IMR-90 (cell line): Measurements from ENCODE around the gene CKAP2L. TPM values are rescaled to one million over a fixed set of nuclear protein-coding genes. Genes with fewer than 3 reads are reported as not detected.

Experiments used
- ATAC-seq: fragments of 200-7000 bp; cut with Tn5 transposase; 2 replicates; pipeline ENCODE4 v1.9.1; 2020; ENCODE audit warnings: low read depth, mild to moderate bottlenecking, moderate library complexity
- BruUV-seq: library from RNA; stranded (reverse); fragments of 400-500 nt; replicated peaks from 2 replicates; lab custom pipeline; 2021; lab: Mats Ljungman, UMichigan
- CTCF ChIA-PET: fragments of 300-600 bp; formaldehyde crosslinking; extraction: SDS; loops from one replicate; lab custom pipeline; 2021; ENCODE audit warnings: antibody characterized with exemption; lab: Yijun Ruan, JAX
- POLR2A ChIA-PET: fragments of 300-600 bp; sonication (Branson Sonifier 250); formaldehyde crosslinking; loops from one replicate; lab custom pipeline; 2022; ENCODE audit warnings: antibody characterized with exemption; ENCODE audit not compliant: unreplicated experiment; lab: Charles Lee
- DNase-seq: peaks from one replicate; pipeline ENCODE4 v3.0.0; 2013
- H2AFZ ChIP-seq: replicated peaks from 2 replicates; pipeline ENCODE3; 2013; ENCODE audit warnings: low read length, mild to moderate bottlenecking; ENCODE audit not compliant: poor library complexity
- H2AK5ac ChIP-seq: 2 replicates; pipeline ENCODE4 v1.6.1; 2013; ENCODE audit warnings: low read depth, low read length, inconsistent platforms
- H2AK9ac ChIP-seq: replicated peaks from 2 replicates; pipeline ENCODE3; 2013; ENCODE audit warnings: mild to moderate bottlenecking, low read depth, low read length, moderate library complexity; ENCODE audit not compliant: poor library complexity
- H2BK120ac ChIP-seq: 2 replicates; pipeline ENCODE4 v1.6.1; 2013; ENCODE audit warnings: low read depth, low read length, inconsistent platforms
- H2BK15ac ChIP-seq: 3 replicates; pipeline ENCODE4 v1.6.1; 2013; ENCODE audit warnings: low read depth, low read length, inconsistent platforms
- H2BK20ac ChIP-seq: 2 replicates; pipeline ENCODE4 v1.6.1; 2013; ENCODE audit warnings: low read depth, mild to moderate bottlenecking, inconsistent platforms, low read length, moderate library complexity
- H2BK5ac ChIP-seq: 2 replicates; pipeline ENCODE4 v1.6.1; 2013; ENCODE audit warnings: mild to moderate bottlenecking, low read depth, low read length, inconsistent platforms; ENCODE audit not compliant: poor library complexity, severe bottlenecking
- H3K14ac ChIP-seq: replicated peaks from 2 replicates; pipeline ENCODE4 v1.6.1; 2013; ENCODE audit warnings: low read depth, low read length, inconsistent platforms
- H3K18ac ChIP-seq: 2 replicates; pipeline ENCODE4 v1.6.1; 2013; ENCODE audit warnings: low read depth, low read length, control low read depth
- H3K23ac ChIP-seq: 2 replicates; pipeline ENCODE4 v1.6.1; 2013; ENCODE audit warnings: low read depth, low read length, inconsistent platforms
- H3K27ac ChIP-seq: 2 replicates; pipeline ENCODE4 v1.5.1; 2013; ENCODE audit warnings: mild to moderate bottlenecking, control low read depth, low read length; ENCODE audit not compliant: insufficient read depth
- H3K27me3 ChIP-seq: 2 replicates; pipeline ENCODE4 v1.6.1; 2013; ENCODE audit warnings: low read length; ENCODE audit not compliant: control insufficient read depth, insufficient read depth
- H3K36me3 ChIP-seq: 2 replicates; pipeline ENCODE4 v1.6.1; 2013; ENCODE audit warnings: low read length, mixed read lengths; ENCODE audit not compliant: control insufficient read depth, insufficient read depth
- H3K4ac ChIP-seq: 2 replicates; pipeline ENCODE4 v1.6.1; 2013; ENCODE audit warnings: low read depth, low read length, inconsistent platforms
- H3K4me1 ChIP-seq: 2 replicates; pipeline ENCODE4 v1.6.1; 2013; ENCODE audit warnings: low read length, mixed read lengths; ENCODE audit not compliant: control insufficient read depth, insufficient read depth
- H3K4me2 ChIP-seq: 2 replicates; pipeline ENCODE4 v1.6.1; 2013; ENCODE audit warnings: low read depth, mild to moderate bottlenecking, control low read depth, low read length, moderate library complexity
- H3K4me3 ChIP-seq: 2 replicates; pipeline ENCODE4 v1.5.1; 2013; ENCODE audit warnings: low read depth, mild to moderate bottlenecking, control low read depth, low read length, moderate library complexity; ENCODE audit not compliant: insufficient read depth
- H3K56ac ChIP-seq: 2 replicates; pipeline ENCODE4 v1.6.1; 2013; ENCODE audit warnings: low read length, inconsistent platforms; ENCODE audit not compliant: insufficient read depth; ENCODE audit errors: extremely low read depth
- H3K79me1 ChIP-seq, 2 experiments: 2 replicates each; pipeline ENCODE4 v1.6.1; 2013; ENCODE audit warnings: low read length in 2 of 2, inconsistent platforms in 1 of 2, low read depth in 1 of 2
- H3K9ac ChIP-seq: 2 replicates; pipeline ENCODE4 v1.6.1; 2013; ENCODE audit warnings: low read depth, low read length, control low read depth
- H3K9me1 ChIP-seq: 2 replicates; pipeline ENCODE4 v1.6.1; 2013; ENCODE audit warnings: low read length, inconsistent platforms; ENCODE audit not compliant: insufficient read depth
- H3K9me3 ChIP-seq: 2 replicates; pipeline ENCODE4 v1.6.1; 2013; ENCODE audit warnings: low read length; ENCODE audit not compliant: control insufficient read depth, insufficient read depth
- H4K20me1 ChIP-seq: 2 replicates; pipeline ENCODE4 v1.6.1; 2013; ENCODE audit warnings: low read length, inconsistent platforms; ENCODE audit not compliant: insufficient read depth
- H4K5ac ChIP-seq: 2 replicates; pipeline ENCODE4 v1.6.1; 2013; ENCODE audit warnings: mild to moderate bottlenecking, low read depth, low read length, control low read depth
- H4K8ac ChIP-seq, 2 experiments: 2 replicates each; pipeline ENCODE4 v1.6.1; 2013; ENCODE audit warnings: low read depth in 2 of 2, low read length in 2 of 2, control low read depth in 1 of 2, inconsistent platforms in 1 of 2
- H4K91ac ChIP-seq: 2 replicates; pipeline ENCODE4 v1.6.1; 2013; ENCODE audit warnings: low read depth, low read length, inconsistent platforms; ENCODE audit not compliant: insufficient read depth
- FOS ChIP-seq: fragments of 150-350 bp; IDR thresholded peaks from 2 replicates; pipeline ENCODE4 v1.6.1; 2016; ENCODE audit warnings: low read depth, low read length
- MAFK ChIP-seq: IDR thresholded peaks from 2 replicates; pipeline ENCODE4 v1.6.1; 2012; ENCODE audit warnings: low read depth, low read length, improper control_type of control experiment
- SMC3 ChIP-seq: fragments of 150-350 bp; IDR thresholded peaks from 2 replicates; pipeline ENCODE4 v1.6.1; 2016; ENCODE audit warnings: low read depth, mild to moderate bottlenecking, antibody characterized with exemption, low read length, moderate library complexity
- USF2 ChIP-seq: fragments of 150-350 bp; IDR thresholded peaks from 2 replicates; pipeline ENCODE4 v1.6.1; 2017; ENCODE audit warnings: mild to moderate bottlenecking, antibody characterized with exemption, low read length, low read depth
- WGBS, 2 experiments: methylation state at CpG; one replicate each; pipeline versions ENCODE4 v1.1.5 to v1.1.7; 2013; ENCODE audit warnings: missing lambda C conversion rate in 2 of 2; ENCODE audit not compliant: insufficient read length in 1 of 2; ENCODE audit errors: extremely low coverage in 2 of 2; 5-methylcytosine and 5-hydroxymethylcytosine counted together
- dilution Hi-C: fragments of 300-500 bp; cut with HindIII; formaldehyde crosslinking; loops from one replicate; pipeline ENCODE4 v1.14.3; 2018; ENCODE audit warnings: low sequenced_read_pairs; ENCODE audit not compliant: unreplicated experiment
- in situ Hi-C: fragments of 300-500 bp; cut with MboI; formaldehyde crosslinking; loops from 3 replicates; pipeline ENCODE4 v1.14.3; 2019; ENCODE audit warnings: low sequenced_read_pairs, inconsistent platforms, mixed read lengths
- intact Hi-C: fragments of 100-400 bp; cut with micrococcal nuclease; formaldehyde crosslinking; loops from 2 replicates; pipeline ENCODE4 v1.10.0; 2022
- polyA plus RNA-seq, 3 experiments: library from polyadenylated mRNA; depleted of rRNA; stranded (reverse); fragments of >200 nt; gene quantifications; 2 replicates each; pipeline ENCODE4 v1.2.3, GENCODE V29; 2012; ENCODE audit warnings: low replicate concordance in 1 of 3
- total RNA-seq: library from RNA; depleted of rRNA; stranded (reverse); fragments of >200 nt; gene quantifications from 2 replicates; pipeline ENCODE4 v1.2.3, GENCODE V29; 2012

The CKAP2L gene
- total and polyA plus RNA-seq, 2 of the 4 experiments (the other 2 are of a cell fraction), result 6.4 to 9.9 TPM

- Histone ChIP-seq H4K91ac (peak overlapping the region; percentile 62; the same call in 1 of the 2 replicates), H4K8ac (peak overlapping the region in 1 of 2 experiments; percentile 95; a peak in 3 of 4 replicates), H3K79me1 (no peaks in the 10 kb centered on the region), H2AFZ (peak overlapping the region; percentile 97), H2AK9ac (peak overlapping the region; percentile 97), H2BK20ac (no peak overlapping the region), H3K4me2 (no peak overlapping the region), H3K9ac (no peak overlapping the region), H3K9me3 (no peaks in the 10 kb centered on the region), H3K27ac (no peak overlapping the region), H4K20me1 (no peaks in the 10 kb centered on the region), H3K14ac (no peak overlapping the region), H2BK5ac (no peak overlapping the region), H3K4me3 (no peak overlapping the region), H2AK5ac (peak overlapping the region; percentile 93), H2BK15ac (no peak overlapping the region), H3K4ac (peak overlapping the region; percentile 35; the same call in 1 of the 2 replicates), H3K36me3 (no peaks in the 10 kb centered on the region), H2BK120ac (peak overlapping the region; percentile 40), H4K5ac (no peak overlapping the region; the same call in 1 of the 2 replicates), H3K9me1 (no peaks in the 10 kb centered on the region), H3K4me1 (peaks cover 1% of the 10 kb centered on the region; the same call in 1 of the 2 replicates), H3K23ac (no peak overlapping the region), H3K27me3 (no peaks in the 10 kb centered on the region), H3K56ac (no peak overlapping the region), H3K18ac (no peak overlapping the region)
- CTCF ChIA-PET, result interaction anchor here (0.6 to 2.9 kb wide), 19 partner anchors 12 to 216 kb away, joined by 3 to 21 read pairs (median 3); no protein-coding TSS in a partner anchor
- BruUV-seq, result no TSS peak
- intact Hi-C loops (loop anchor here (1.0 to 5.0 kb wide), 4 partner anchors 100 to 244 kb away; partner anchors contain the start of gene CHCHD5), in situ Hi-C loops (loop anchor here (5.0 kb wide), 1 partner anchor 124 kb away; no protein-coding TSS in a partner anchor), dilution Hi-C loops (no loop called here)
- no peak for ATAC-seq
- TF ChIP-seq MAFK, result no peak
- TF ChIP-seq FOS, result no peak
- TF ChIP-seq SMC3, result no peak
- TF ChIP-seq USF2, result peak; percentile 19; the same call in 1 of the 2 replicates
- 83% methylated on average over 3 of the region's 15 CpGs; no CpG with 5 or more reads in 1 of the 2 experiments for WGBS, 2 experiments
- POLR2A ChIA-PET, result interaction anchor here (0.6 kb wide), 1 partner anchor 33 kb away, joined by 3 read pairs; no protein-coding TSS in a partner anchor
- no peak for DNase-seq
Measured at GRCh38 chr2:112725545-112726457, 38.6 kb downstream of the CKAP2L start.
